ENCODE measurements around the gene VWA5B1.

GRCh38 chr1:20347699-20348098 is 57.0 kb downstream of the VWA5B1 start:
- TF ChIP-seq FOS (IDR thresholded peaks at IDR 0.05; ENCODE audit: low read depth, low read length) (no peak), CTCF (conservative IDR thresholded peaks at IDR 0.05; ENCODE audit: low read depth, low read length) (no peak), USF2 (IDR thresholded peaks at IDR 0.05; ENCODE audit: low read depth, low read length) (no peak), POLR2A (IDR thresholded peaks at IDR 0.05; ENCODE audit: low read depth, low read length) (no peak), CHD1 (IDR thresholded peaks at IDR 0.05; ENCODE audit: low read depth, low read length) (no peak), SMC3 (IDR thresholded peaks at IDR 0.05; ENCODE audit: low read depth, low read length) (no peak), MAFK (IDR thresholded peaks at IDR 0.05; ENCODE audit: low read depth, low read length) (no peak), RAD21 (IDR thresholded peaks at IDR 0.05; ENCODE audit: low read length) (no peak), CEBPB (IDR thresholded peaks at IDR 0.05; ENCODE audit: low read depth, low read length) (no peak), NFE2L2 (IDR thresholded peaks at IDR 0.05; ENCODE audit: low read depth, low read length) (no peak), MXI1 (IDR thresholded peaks at IDR 0.05; ENCODE audit: borderline replicate concordance, low read depth, low read length) (no peak), RFX5 (IDR thresholded peaks at IDR 0.05; ENCODE audit: low read depth, low read length) (no peak), MAZ (IDR thresholded peaks at IDR 0.05; ENCODE audit: borderline replicate concordance, low read depth, low read length) (no peak), RCOR1 (IDR thresholded peaks at IDR 0.05; ENCODE audit: insufficient replicate concordance, low read length) (no peak)

All from IMR-90 (cell line).